DLD1 (cell line): Measurements from ENCODE around the gene LGALS3.

Source experiments
- in situ Hi-C: cut with HindIII; loops from 2 replicates; pipeline ENCODE4 v1.10.0; 2017; ENCODE audit warnings: low sequenced_read_pairs

The LGALS3 gene

DNA sequence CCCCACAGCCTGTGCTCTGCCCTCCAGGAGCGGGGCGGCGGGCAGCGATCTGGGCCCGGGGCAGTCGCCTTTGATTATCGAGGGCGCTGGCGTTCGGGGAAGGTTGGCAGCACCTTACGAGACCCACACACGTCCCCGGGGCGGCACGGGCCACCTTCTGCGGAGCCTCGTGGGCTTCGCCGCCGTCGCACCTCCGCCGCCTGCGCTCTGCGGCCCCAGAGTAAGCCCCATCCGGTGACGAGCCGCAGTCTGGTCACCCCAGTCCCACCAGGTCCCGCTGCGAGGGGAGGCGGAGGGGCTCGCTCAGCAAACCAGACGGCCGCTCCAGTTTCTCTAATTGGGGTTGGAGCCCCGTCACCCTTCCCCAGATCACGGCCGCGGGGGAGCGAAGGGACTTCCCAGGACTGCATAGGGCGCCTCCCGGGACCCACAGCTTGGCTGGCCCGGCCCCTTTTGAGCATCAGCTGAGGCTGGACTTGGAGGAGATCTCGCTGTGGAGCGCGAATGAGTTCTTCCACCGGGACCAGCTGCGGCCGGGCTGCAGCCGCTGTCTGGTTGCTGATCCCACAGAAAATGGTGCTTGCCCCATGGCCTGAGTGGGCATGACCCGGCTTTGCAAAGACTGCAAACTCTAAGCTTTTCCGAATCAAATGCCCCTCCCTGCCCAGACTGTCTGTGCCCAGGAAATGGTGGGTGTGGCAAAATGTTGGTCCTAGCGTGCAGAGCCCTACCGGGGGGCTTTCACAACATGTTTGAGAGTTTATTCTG lies 560 bp downstream of the LGALS3 start:
- in situ Hi-C loops, result no loop called here

DNA sequence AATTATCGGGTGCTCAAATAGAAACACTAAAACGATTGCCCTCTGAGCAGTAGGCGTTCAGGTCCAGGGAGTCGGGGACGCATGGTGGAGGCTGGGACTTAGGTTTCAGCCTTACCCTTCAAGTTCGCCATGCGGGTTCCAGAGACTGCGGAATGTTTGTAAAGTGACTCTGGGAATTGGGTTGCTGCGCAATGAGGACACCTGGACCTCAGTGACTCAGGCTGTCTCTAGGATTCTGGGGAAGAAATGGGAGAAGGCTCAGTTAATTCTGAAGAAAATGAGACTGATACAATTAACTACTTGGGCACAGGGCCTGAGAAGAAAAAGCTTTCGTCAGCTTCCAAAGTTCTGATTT lies 1.1 kb downstream of the LGALS3 start:
- in situ Hi-C loops, result no loop called here

DNA sequence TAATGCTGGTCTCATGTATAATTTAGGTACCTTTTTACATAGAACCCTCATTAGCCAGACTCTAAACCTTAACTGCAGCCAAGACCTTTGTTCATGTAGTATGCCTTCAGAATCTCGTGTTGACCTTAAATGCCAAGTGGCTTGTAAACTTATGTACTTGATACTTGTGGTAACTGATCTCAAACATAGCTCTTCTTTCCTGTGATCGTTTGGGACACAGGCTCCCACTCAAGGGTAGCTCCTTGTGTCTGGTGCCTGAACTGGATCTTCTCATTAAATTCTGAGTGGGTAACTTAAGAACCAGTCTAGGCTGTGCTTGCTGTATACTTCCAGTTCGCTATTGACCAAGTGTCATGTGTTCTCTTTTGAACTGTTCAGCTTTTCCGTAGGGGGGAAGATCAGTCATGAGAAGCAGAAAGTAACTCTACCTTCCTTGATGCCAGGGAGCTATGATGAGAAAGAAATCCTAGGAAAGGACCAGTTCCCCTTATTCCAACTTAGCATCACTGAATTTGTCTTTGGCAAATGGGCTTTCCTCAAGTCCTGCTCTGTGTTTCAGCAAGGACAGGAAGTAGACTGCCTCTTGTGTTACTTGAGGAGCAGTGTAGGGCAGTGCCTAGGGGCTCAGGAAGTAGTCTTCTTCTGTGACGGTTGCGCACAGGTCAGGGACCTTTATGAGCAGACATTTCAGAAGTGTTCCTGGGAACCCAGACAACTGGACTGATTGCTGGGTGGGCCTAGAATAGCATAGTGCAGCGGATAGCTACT lies 2.5 kb downstream of the LGALS3 start:
- in situ Hi-C loops, result no loop called here

GRCh38 chr14:55133416-55133815 lies 4.4 kb downstream of the LGALS3 start:
- in situ Hi-C loops, result no loop called here

DNA sequence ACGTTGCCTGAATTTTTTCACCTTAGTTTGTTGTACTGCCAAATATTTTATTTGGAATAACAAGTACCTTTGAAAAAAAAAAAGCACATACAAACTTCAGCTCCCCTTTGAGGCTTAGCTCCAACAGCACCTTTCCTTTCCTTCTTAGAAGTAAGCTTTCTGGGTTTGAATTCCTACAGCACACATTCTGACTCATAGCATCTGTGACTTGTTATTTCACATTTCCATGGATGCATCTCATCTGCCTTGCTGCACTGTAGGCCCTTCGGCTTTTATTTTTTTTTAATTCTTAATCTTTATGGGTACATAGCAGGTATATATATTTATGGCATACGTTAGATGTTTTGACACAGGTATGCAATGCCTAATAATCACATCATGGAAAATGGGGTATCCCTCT lies 7.2 kb downstream of the LGALS3 start:
- in situ Hi-C loops, result no loop called here

- in situ Hi-C loops, result no loop called here
Measured at GRCh38 chr14:55136885-55137786, 8.1 kb downstream of the LGALS3 start.

DNA sequence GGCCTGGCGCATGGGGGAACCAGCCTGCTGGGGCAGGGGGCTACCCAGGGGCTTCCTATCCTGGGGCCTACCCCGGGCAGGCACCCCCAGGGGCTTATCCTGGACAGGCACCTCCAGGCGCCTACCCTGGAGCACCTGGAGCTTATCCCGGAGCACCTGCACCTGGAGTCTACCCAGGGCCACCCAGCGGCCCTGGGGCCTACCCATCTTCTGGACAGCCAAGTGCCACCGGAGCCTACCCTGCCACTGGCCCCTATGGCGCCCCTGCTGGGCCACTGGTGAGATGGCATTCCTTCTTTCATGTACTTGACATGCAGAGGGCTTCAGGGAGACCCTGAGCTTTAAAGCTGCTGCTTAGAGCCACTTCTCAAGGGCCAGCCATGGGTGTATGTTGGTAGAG lies 9.0 kb downstream of the LGALS3 start:
- in situ Hi-C loops, result no loop called here

DNA sequence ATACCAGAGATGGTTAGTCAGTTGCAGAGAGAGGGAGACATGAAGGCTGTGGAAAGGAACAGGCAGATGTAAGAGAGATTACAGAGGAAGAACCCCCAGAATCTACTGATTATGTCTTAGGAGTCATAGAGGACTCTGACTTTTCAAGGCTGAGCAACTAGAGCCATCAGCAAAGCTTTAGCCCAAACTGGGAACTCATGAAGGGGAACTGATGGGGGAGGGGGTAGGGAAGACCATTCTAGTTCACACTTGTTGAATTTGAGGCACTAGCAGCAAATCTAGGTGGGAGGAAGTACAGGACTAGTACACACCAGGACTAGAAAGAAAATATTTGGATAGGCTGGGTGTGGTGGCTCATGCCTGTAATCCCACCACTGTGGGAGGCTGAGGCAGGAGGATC lies 10.1 kb downstream of the LGALS3 start:
- in situ Hi-C loops, result no loop called here

DNA sequence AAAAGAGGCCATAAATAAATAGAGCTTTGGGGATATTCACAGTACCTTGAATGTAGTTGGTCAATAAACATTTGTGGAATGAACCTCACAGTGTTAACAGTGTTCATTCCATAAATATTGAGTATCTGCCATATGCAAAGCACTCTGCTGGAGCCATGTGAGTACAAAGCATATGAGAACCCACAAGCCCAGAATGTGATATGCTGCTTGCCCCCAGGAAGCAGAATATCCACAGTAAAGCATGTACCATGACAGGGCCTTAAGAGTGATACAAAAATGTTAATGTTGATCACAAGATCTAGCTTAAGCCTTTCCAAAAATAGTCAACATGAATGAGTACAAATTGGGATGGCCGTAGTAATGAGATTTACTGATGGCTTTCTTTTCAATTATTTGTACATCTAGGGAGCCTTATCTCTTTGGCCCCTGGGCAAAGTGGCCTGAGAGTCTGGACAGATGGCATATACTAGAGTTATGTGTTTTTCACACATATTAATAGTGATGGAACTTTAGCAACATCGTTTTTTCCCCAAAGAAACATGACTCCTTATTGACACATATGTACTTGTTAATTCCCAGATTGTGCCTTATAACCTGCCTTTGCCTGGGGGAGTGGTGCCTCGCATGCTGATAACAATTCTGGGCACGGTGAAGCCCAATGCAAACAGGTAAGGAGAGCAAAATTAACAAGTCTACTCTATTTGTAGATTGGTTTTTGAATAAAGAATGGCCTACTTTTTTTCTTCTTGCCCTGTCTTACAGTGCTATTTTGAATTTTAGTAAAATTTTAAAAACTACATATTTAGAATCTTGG lies 10.9 kb downstream of the LGALS3 start:
- in situ Hi-C loops, result no loop called here

DNA sequence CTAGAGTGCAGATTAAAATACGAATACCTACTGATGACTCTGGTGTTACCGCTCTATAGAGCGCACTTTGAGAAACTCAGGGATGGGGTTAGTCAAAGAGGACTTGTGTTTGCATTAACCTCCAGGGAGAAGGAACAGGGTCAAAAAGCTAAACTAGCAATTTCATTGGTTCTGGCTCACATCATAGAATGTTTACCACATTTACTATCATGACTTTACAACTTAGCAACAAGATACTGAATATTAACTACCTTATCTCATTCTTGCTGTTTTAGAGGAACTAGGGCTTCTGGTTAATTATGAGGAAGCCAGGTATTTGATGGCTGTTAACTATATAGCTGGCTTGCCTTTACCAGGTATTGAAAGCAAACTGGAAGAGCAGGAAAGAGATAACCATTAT lies 12.8 kb downstream of the LGALS3 start:
- in situ Hi-C loops, result no loop called here

- in situ Hi-C loops, result no loop called here
Measured at GRCh38 chr14:55142466-55142865, 13.4 kb downstream of the LGALS3 start.

GRCh38 chr14:55146425-55146824 lies 17.4 kb downstream of the LGALS3 start:
- in situ Hi-C loops, result no loop called here

GRCh38 chr14:55151601-55152000 lies 22.5 kb downstream of the LGALS3 start:
- in situ Hi-C loops, result no loop called here

DNA sequence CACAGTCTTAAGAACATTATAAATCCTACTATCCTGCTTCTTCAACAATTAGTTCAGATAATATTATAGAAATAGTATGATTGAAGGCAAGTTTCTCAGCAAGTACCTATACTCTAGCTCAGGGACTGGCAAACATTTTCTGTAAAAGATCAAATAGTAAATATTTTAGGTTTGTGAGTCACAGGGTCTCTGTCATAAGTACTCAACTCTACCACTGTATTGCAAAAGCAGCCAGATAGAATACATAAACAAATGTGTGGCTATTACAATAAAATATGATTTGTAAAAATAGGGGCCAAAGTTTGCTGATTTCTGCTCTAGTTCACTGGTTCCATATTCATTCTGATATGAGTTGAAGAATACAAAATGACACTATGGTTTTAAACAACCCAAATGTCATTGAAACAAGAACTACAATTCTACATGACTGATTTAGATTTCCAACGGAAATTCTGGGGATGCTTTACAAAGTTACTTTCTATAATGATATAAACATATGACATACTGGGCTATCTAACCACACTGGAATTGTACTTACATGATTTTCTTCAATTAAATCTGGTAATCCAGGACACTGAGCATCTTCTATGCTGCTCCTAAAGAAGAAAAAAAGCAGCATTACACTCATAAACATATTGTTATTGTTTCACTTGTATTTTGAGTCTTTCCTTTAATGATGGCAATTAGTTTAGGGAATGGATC lies 23.2 kb downstream of the LGALS3 start:
- in situ Hi-C loops, result no loop called here

GRCh38 chr14:55153951-55154350 lies 24.9 kb downstream of the LGALS3 start:
- in situ Hi-C loops, result no loop called here

DNA sequence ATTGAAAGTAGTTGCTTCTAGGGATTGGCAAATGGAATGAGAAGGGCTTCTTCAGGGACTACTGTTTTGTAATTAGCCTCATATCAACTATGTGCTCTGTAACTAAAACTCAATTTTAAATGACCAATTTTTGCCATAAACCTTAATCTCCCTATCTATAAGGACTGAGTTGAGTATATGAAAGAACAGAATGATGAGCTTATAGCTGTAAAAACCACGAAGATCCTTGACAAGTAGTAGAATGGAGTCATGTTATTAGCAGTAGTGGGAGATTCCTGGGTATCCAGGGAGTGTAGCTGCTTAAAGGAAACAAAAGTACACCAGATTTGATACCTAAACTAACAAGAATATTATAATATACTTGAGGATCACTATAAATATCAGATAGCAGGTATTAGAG lies 28.0 kb downstream of the LGALS3 start:
- in situ Hi-C loops, result no loop called here

DNA sequence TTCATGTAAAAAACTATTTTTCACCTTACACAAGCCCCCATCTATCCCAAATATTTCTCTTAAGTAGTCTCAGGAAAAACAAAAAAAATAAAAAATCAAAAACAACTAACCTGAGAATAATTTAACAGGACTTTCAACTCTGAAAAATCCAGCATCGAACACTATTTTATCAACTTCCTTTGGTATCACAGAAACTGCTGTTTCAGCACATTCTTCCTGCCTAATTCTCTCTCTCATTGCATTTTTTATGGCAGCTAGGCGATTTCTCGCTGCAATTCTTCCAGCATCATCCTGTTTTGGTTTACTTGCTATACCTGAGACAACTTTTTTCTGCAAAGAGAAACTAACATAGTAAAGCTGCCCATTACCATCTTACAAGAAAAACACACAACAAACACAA lies 29.4 kb downstream of the LGALS3 start:
- in situ Hi-C loops, result no loop called here

DNA sequence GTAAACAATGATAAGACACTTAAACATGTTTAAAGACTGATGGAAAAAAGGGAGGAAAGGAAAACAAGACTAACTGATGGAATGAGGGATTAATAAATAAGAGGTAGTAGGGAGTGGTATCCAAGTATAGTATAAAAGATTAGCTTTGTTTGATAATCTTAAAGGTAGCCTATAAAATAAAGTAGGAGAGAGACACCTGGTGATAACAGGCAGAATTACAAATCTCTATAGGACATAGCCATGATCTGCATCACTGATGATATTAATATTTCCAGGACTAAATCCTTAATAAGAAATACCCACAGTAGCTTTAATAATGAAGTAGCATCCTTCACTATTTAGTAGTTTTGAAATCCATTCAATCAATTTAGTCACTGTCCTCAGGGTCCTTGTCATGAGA lies 31.9 kb downstream of the LGALS3 start:
- in situ Hi-C loops, result no loop called here

GRCh38 chr14:55170526-55170925 lies 41.5 kb downstream of the LGALS3 start:
- in situ Hi-C loops, result no loop called here

DNA sequence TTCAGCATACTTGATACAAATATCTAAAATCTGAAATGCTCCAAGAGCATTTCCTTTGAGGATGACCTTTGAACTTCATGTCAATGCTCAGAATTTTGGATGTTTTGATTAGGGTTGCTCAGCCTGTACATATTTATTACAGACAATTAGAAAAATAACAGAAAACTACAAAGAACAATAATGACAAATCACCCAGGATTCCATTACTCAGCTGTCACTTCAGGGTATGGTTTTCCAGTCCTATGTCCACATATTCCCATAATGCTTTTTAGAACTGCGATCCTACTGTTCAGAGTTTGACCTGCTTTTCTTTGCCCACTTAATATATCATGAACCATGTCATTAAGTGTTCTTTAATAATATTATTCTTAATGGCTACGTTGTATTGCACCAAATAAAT lies 51.0 kb downstream of the LGALS3 start:
- in situ Hi-C loops, result no loop called here
